HEK293 (cell line): ENCODE results near the gene GALNT2.
A peak's percentile ranks its signal among the peaks of the same experiment; 100 is the strongest.

Source experiments
- BCL11A ChIP-seq: fragments of 450-650 bp; formaldehyde crosslinking; IDR thresholded peaks from 2 replicates; pipeline ENCODE4 v1.5.1; 2016; ENCODE audit warnings: low read depth, missing biosample characterization, missing genetic modification characterization
- BCL11B ChIP-seq: fragments of 450-650 bp; formaldehyde crosslinking; IDR thresholded peaks from 2 replicates; pipeline ENCODE4 v1.5.1; 2016; ENCODE audit warnings: low read depth, missing biosample characterization, missing genetic modification characterization
- GLI4 ChIP-seq: fragments of 450-650 bp; formaldehyde crosslinking; IDR thresholded peaks from 2 replicates; pipeline ENCODE4 v1.5.1; 2016; ENCODE audit warnings: missing biosample characterization, missing genetic modification characterization
- HOXA7 ChIP-seq: sonication (generic); formaldehyde crosslinking; IDR thresholded peaks from 2 replicates; pipeline ENCODE4 v1.8.1; 2022; ENCODE audit warnings: missing genetic modification reagents, borderline replicate concordance
- KLF10 ChIP-seq: fragments of 450-650 bp; IDR thresholded peaks from 2 replicates; pipeline ENCODE4 v1.5.1; 2018; ENCODE audit warnings: missing biosample characterization, mild to moderate bottlenecking, missing genetic modification characterization
- KLF7 ChIP-seq: fragments of 450-650 bp; formaldehyde crosslinking; IDR thresholded peaks from 2 replicates; pipeline ENCODE4 v1.5.1; 2016; ENCODE audit warnings: missing biosample characterization, missing genetic modification characterization, borderline replicate concordance
- PRDM10 ChIP-seq: fragments of 450-650 bp; formaldehyde crosslinking; IDR thresholded peaks from 2 replicates; pipeline ENCODE4 v1.5.1; 2016; ENCODE audit warnings: missing biosample characterization, missing genetic modification characterization
- SCRT2 ChIP-seq: fragments of 450-650 bp; formaldehyde crosslinking; IDR thresholded peaks from 2 replicates; pipeline ENCODE4 v1.5.1; 2016; ENCODE audit warnings: missing biosample characterization, missing genetic modification characterization
- WT1 ChIP-seq: fragments of 450-650 bp; formaldehyde crosslinking; IDR thresholded peaks from 2 replicates; pipeline ENCODE4 v1.5.1; 2016; ENCODE audit warnings: missing biosample characterization, missing genetic modification characterization
- YY1 ChIP-seq: fragments of 450-650 bp; formaldehyde crosslinking; IDR thresholded peaks from 2 replicates; pipeline ENCODE4 v1.5.1; 2018; ENCODE audit warnings: missing biosample characterization, missing genetic modification characterization
- ZBTB11 ChIP-seq: fragments of 450-650 bp; formaldehyde crosslinking; conservative IDR thresholded peaks from 2 replicates; pipeline ENCODE4 v1.5.1; 2016; ENCODE audit warnings: low read depth, missing biosample characterization, missing genetic modification characterization
- ZNF121 ChIP-seq: fragments of 450-650 bp; formaldehyde crosslinking; IDR thresholded peaks from 2 replicates; pipeline ENCODE4 v1.5.1; 2016; ENCODE audit warnings: missing biosample characterization, missing genetic modification characterization
- ZNF133 ChIP-seq: fragments of 450-650 bp; formaldehyde crosslinking; IDR thresholded peaks from 2 replicates; pipeline ENCODE4 v1.5.1; 2016; ENCODE audit warnings: missing biosample characterization, missing genetic modification characterization
- ZNF16 ChIP-seq: fragments of 450-650 bp; formaldehyde crosslinking; IDR thresholded peaks from 2 replicates; pipeline ENCODE4 v1.5.1; 2016; ENCODE audit warnings: low read depth, missing biosample characterization, missing genetic modification characterization
- ZNF292 ChIP-seq: fragments of 450-650 bp; formaldehyde crosslinking; IDR thresholded peaks from 2 replicates; pipeline ENCODE4 v1.5.1; 2016; ENCODE audit warnings: low read depth, missing biosample characterization, missing genetic modification characterization, borderline replicate concordance
- ZNF302 ChIP-seq: fragments of 450-650 bp; formaldehyde crosslinking; IDR thresholded peaks from 2 replicates; pipeline ENCODE4 v1.5.1; 2016; ENCODE audit warnings: missing biosample characterization, missing genetic modification characterization, low read depth
- ZNF37A ChIP-seq: fragments of 450-650 bp; IDR thresholded peaks from 2 replicates; pipeline ENCODE4 v1.5.1; 2018; ENCODE audit warnings: missing biosample characterization, missing genetic modification characterization
- ZNF416 ChIP-seq: fragments of 450-650 bp; formaldehyde crosslinking; IDR thresholded peaks from 2 replicates; pipeline ENCODE4 v1.5.1; 2016; ENCODE audit warnings: missing biosample characterization, missing genetic modification characterization
- ZNF473 ChIP-seq: fragments of 450-650 bp; formaldehyde crosslinking; IDR thresholded peaks from 2 replicates; pipeline ENCODE4 v1.5.1; 2017; ENCODE audit warnings: missing biosample characterization, missing genetic modification characterization
- ZNF48 ChIP-seq: fragments of 450-650 bp; formaldehyde crosslinking; IDR thresholded peaks from 2 replicates; pipeline ENCODE4 v1.5.1; 2016; ENCODE audit warnings: missing biosample characterization, missing genetic modification characterization
- ZNF513 ChIP-seq: fragments of 450-650 bp; IDR thresholded peaks from 2 replicates; pipeline ENCODE4 v1.5.1; 2018; ENCODE audit warnings: missing biosample characterization, missing genetic modification characterization
- ZNF530 ChIP-seq: fragments of 450-650 bp; formaldehyde crosslinking; IDR thresholded peaks from 2 replicates; pipeline ENCODE4 v1.5.1; 2016; ENCODE audit warnings: low read depth, missing biosample characterization, missing genetic modification characterization
- ZNF544 ChIP-seq: fragments of 450-650 bp; formaldehyde crosslinking; IDR thresholded peaks from 2 replicates; pipeline ENCODE4 v1.5.0; 2017; ENCODE audit warnings: missing biosample characterization, missing genetic modification characterization
- ZNF600 ChIP-seq: fragments of 450-650 bp; formaldehyde crosslinking; IDR thresholded peaks from 2 replicates; pipeline ENCODE4 v1.5.1; 2016; ENCODE audit warnings: missing biosample characterization, missing genetic modification characterization
- ZNF624 ChIP-seq: fragments of 450-650 bp; formaldehyde crosslinking; IDR thresholded peaks from 2 replicates; pipeline ENCODE4 v1.5.1; 2017; ENCODE audit warnings: missing biosample characterization, missing genetic modification characterization
- ZNF664 ChIP-seq: fragments of 450-650 bp; formaldehyde crosslinking; IDR thresholded peaks from 2 replicates; pipeline ENCODE4 v1.5.1; 2016; ENCODE audit warnings: missing biosample characterization, missing genetic modification characterization
- ZSCAN16 ChIP-seq: fragments of 450-650 bp; formaldehyde crosslinking; IDR thresholded peaks from 2 replicates; pipeline ENCODE4 v1.5.1; 2016; ENCODE audit warnings: missing biosample characterization, missing genetic modification characterization
- TF ChIP-seq, protein P1 (sequence below): fragments of 450-650 bp; formaldehyde crosslinking; IDR thresholded peaks from 2 replicates; pipeline ENCODE4 v1.5.1; 2016; ENCODE audit warnings: missing biosample characterization, missing genetic modification characterization
- TF ChIP-seq, protein P2 (sequence below): fragments of 450-650 bp; formaldehyde crosslinking; optimal IDR thresholded peaks from 2 replicates; pipeline ENCODE3; 2016; ENCODE audit warnings: missing biosample characterization, mild to moderate bottlenecking, missing genetic modification characterization

GALNT2 gene

GRCh38 chr1:230186003-230186863, 119.2 kb downstream of the GALNT2 start (continued):
- TF ChIP-seq ZNF513 (tag by site-specific recombination) (no peak), HOXA7 (CRISPR knock-in tag) (no peak), ZNF37A (tag by site-specific recombination) (no peak), ZNF16 (no peak), YY1 (tag by site-specific recombination) (no peak), BCL11A (tag by site-specific recombination) (no peak), ZNF600 (peak; percentile 67), WT1 (no peak), GLI4 (no peak), ZNF292 (tag by site-specific recombination) (no peak), KLF7 (tag by site-specific recombination) (no peak), ZNF544 (tag by site-specific recombination) (no peak), KLF10 (tag by site-specific recombination) (no peak), ZNF416 (no peak), ZNF624 (tag by site-specific recombination) (no peak), SCRT2 (tag by site-specific recombination) (no peak), ZNF530 (no peak), ZNF302 (tag by site-specific recombination) (no peak), ZNF121 (tag by site-specific recombination) (no peak), ZNF133 (tag by site-specific recombination) (no peak), ZNF48 (no peak), ZBTB11 (tag by site-specific recombination) (no peak), ZNF473 (tag by site-specific recombination) (no peak), BCL11B (tag by site-specific recombination) (no peak), ZNF664 (tag by site-specific recombination) (no peak), ZSCAN16 (tag by site-specific recombination) (0 out of 2 replicates have a peak, but pooled peaks have one; percentile 37), PRDM10 (no peak; the same call in none of the 2 replicates)
- TF ChIP-seq, protein P1, sequence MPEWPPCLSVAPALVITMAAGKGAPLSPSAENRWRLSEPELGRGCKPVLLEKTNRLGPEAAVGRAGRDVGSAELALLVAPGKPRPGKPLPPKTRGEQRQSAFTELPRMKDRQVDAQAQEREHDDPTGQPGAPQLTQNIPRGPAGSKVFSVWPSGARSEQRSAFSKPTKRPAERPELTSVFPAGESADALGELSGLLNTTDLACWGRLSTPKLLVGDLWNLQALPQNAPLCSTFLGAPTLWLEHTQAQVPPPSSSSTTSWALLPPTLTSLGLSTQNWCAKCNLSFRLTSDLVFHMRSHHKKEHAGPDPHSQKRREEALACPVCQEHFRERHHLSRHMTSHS (tag by site-specific recombination): no peak
- TF ChIP-seq, protein P2, sequence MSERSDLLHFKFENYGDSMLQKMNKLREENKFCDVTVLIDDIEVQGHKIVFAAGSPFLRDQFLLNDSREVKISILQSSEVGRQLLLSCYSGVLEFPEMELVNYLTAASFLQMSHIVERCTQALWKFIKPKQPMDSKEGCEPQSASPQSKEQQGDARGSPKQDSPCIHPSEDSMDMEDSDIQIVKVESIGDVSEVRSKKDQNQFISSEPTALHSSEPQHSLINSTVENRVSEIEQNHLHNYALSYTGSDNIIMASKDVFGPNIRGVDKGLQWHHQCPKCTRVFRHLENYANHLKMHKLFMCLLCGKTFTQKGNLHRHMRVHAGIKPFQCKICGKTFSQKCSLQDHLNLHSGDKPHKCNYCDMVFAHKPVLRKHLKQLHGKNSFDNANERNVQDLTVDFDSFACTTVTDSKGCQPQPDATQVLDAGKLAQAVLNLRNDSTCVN (tag by site-specific recombination): no peak
